Heart left ventricle (tissue), 16 donors: Measurements from ENCODE around the gene SLIT1. TPM values are rescaled to one million over a fixed set of nuclear protein-coding genes. Genes with fewer than 3 reads are reported as not detected.

ENCODE experiments used
- ATAC-seq, 4 donors: fragments of 200-7000 bp; cut with Tn5 transposase; one replicate each; pipeline ENCODE4 v1.9.1; 2020 to 2022; ENCODE audit warnings: moderate library complexity in 4 of 4, mild to moderate bottlenecking in 3 of 4, moderate number of reproducible peaks in 1 of 4
- DNase-seq, 5 donors: peaks; one replicate each; pipeline ENCODE4 v3.0.0-alpha.2; 2020
- H3K27ac ChIP-seq, 12 donors: fragments of 200-600 bp; sonication (generic) in 4 of 12; one replicate each; pipeline versions ENCODE4 v1.5.0 to v1.8.0; 2016 to 2022; ENCODE audit warnings: mild to moderate bottlenecking in 2 of 12
- H3K27me3 ChIP-seq, 9 donors: fragments of 200-600 bp; sonication (generic) in 2 of 9; one replicate each; pipeline versions ENCODE4 v1.5.1 to v1.8.0; 2016 to 2022; ENCODE audit warnings: mild to moderate bottlenecking in 3 of 9
- H3K36me3 ChIP-seq, 9 donors: fragments of 200-600 bp; sonication (generic) in 2 of 9; one replicate each; pipeline versions ENCODE4 v1.5.0 to v1.8.0; 2018 to 2022; ENCODE audit warnings: mild to moderate bottlenecking in 2 of 9
- H3K4me1 ChIP-seq, 12 donors: fragments of 200-600 bp; sonication (generic) in 4 of 12; one replicate each; pipeline versions ENCODE4 v1.5.0 to v1.8.0; 2016 to 2022; ENCODE audit warnings: mild to moderate bottlenecking in 3 of 12
- H3K4me3 ChIP-seq, 12 donors: fragments of 200-600 bp; sonication (generic) in 4 of 12; one replicate each; pipeline versions ENCODE4 v1.5.0 to v1.8.0; 2017 to 2022; ENCODE audit warnings: mild to moderate bottlenecking in 9 of 12, moderate library complexity in 4 of 12
- H3K9me3 ChIP-seq, 12 donors: fragments of 200-600 bp; sonication (generic) in 4 of 12; one replicate each; pipeline versions ENCODE4 v1.5.0 to v1.8.0; 2016 to 2022; ENCODE audit warnings: mild to moderate bottlenecking in 1 of 12
- POLR2A ChIP-seq, 2 donors: fragments of 450-650 bp; IDR thresholded peaks; one replicate each; pipeline ENCODE4 v1.6.1; 2017; ENCODE audit warnings: antibody characterized with exemption in 2 of 2, mild to moderate bottlenecking in 2 of 2, moderate library complexity in 2 of 2
- WGBS, 4 donors: extraction: QIAGEN DNeasy Blood & Tissue Kit in 2 of 4; methylation state at CpG; one replicate each; pipeline versions ENCODE4 v1.1.5 to v1.1.7; 2013 to 2018; 5-methylcytosine and 5-hydroxymethylcytosine counted together
- intact Hi-C, 10 donors: fragments of 100-400 bp; cut with DNase I; formaldehyde crosslinking; loops; one replicate each; pipeline versions ENCODE4 v1.11.1 to v1.14.2; 2022
- polyA plus RNA-seq, 2 donors: library from polyadenylated mRNA; stranded (reverse); fragments of 200-250 nt; gene quantifications; one replicate each; pipeline ENCODE4 v1.2.3, GENCODE V29; 2013
- total RNA-seq, 9 donors: library from RNA; depleted of rRNA in 2 of 9; stranded (reverse); fragments of >200 nt in 2 of 9; fragmentation: NEBNext Ultra II Directional in 3 of 9; extraction: Animal tissue kit (Norgen Biotek cat#: 25700) in 3 of 9; gene quantifications; one replicate each; pipeline versions ENCODE4 v1.1.0 to v1.2.4, GENCODE V29; 2016 to 2023
- TF ChIP-seq, protein P1 (sequence below), 12 donors: fragments of 200-600 bp; sonication (generic) in 4 of 12; IDR thresholded peaks; one replicate each; pipeline versions ENCODE4 v1.5.0 to v1.8.0; 2018 to 2022; ENCODE audit warnings: antibody characterized with exemption in 12 of 12, mild to moderate bottlenecking in 5 of 12
- donor health status: ischemic (EF 13 %, LVEDD 7.1; RV severe dilation, severe dysfunction).
- donor health status: healthy with polysubstance abuse.
- donor health status: DM: no; HTN: yes; CAD: no.
- donor health status: DM: no; HTN: no; CAD: no.
- donor health status: ischemic (EF 25% LVEDD 6.9; RV normal size, moderate dysfunction).
- donor health status: ischemic (EF 25% LVEDD 5.7; RV mildly dilated, moderate dysfunction).
- donor health status: healthy.
- donor health status: DM: yes; HTN: yes; CAD: no.
- donor health status: ischemic (EF 35%, LVEDD 5.7; RV mildly dilated, moderate dysfunction).
- donor health status: nonischemic (EF 11% LVEDD 7.7; RV severe dilation, severe dysfunction).
- donor health status: DM: yes; HTN: yes; CAD: no.
- donor health status: PGD.
- donor health status: ischemic (EF 29% LVEDD 5.4; RV normal size, mild dysfunction).
- donor health status: nonischemic (EF 23%, LVEDD 6.1; RV moderate dilation, normal function).

SLIT1 gene
- total and polyA plus RNA-seq, 11 donors = 0.04 to 0.61 (median 0.12) TPM

DNA sequence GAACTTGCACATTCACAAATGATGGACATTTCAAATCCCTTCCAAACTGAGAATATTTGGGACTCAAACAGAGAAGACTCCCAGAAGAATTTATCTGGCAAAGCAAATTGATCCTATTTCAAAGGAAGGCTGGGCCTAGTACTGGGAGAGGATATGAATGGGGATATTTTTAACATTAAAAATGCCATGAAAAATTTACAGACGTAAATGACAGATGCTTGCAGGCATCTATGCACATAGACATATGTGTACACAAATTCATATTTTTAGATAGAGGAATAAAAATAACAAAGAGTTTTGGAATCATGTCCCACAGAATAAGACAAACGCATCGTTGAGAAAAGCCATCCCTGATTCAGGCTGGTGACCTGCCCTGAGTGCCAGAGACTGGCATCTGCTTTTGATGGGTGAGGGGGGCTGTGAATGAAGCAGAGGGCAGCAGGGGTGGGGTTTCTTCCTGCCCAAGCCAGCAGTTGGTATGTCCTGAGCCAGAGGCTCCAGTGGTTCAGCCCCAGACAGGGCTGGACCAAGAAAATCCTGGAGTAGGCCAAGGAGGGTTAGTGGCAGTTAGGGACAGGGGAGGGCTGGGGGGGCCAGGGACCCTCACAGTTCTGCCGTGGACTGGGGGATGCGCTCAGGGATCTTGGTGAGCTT lies 138.5 kb downstream of the SLIT1 start:
- Histone ChIP-seq H3K27me3 (no peaks in the 10 kb centered on the region), H3K4me1 (no peaks in the 10 kb centered on the region), H3K9me3 (peaks cover 0 to 5% (median 0%) of the 10 kb centered on the region in 12 donors), H3K27ac (no peak overlapping the region), H3K36me3 (no peaks in the 10 kb centered on the region), H3K4me3 (no peak overlapping the region)
- intact Hi-C loops = no loop called here
- TF ChIP-seq POLR2A (IDR thresholded peaks at IDR 0.05) = no peak
- TF ChIP-seq, protein P1, sequence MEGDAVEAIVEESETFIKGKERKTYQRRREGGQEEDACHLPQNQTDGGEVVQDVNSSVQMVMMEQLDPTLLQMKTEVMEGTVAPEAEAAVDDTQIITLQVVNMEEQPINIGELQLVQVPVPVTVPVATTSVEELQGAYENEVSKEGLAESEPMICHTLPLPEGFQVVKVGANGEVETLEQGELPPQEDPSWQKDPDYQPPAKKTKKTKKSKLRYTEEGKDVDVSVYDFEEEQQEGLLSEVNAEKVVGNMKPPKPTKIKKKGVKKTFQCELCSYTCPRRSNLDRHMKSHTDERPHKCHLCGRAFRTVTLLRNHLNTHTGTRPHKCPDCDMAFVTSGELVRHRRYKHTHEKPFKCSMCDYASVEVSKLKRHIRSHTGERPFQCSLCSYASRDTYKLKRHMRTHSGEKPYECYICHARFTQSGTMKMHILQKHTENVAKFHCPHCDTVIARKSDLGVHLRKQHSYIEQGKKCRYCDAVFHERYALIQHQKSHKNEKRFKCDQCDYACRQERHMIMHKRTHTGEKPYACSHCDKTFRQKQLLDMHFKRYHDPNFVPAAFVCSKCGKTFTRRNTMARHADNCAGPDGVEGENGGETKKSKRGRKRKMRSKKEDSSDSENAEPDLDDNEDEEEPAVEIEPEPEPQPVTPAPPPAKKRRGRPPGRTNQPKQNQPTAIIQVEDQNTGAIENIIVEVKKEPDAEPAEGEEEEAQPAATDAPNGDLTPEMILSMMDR (IDR thresholded peaks at IDR 0.05) = no peak
- ATAC-seq (no peak), DNase-seq (no peak)
- 68 to 82% (median 80%) methylated on average over 3 to 5 of the region's 5 CpGs for WGBS, 4 donors

DNA sequence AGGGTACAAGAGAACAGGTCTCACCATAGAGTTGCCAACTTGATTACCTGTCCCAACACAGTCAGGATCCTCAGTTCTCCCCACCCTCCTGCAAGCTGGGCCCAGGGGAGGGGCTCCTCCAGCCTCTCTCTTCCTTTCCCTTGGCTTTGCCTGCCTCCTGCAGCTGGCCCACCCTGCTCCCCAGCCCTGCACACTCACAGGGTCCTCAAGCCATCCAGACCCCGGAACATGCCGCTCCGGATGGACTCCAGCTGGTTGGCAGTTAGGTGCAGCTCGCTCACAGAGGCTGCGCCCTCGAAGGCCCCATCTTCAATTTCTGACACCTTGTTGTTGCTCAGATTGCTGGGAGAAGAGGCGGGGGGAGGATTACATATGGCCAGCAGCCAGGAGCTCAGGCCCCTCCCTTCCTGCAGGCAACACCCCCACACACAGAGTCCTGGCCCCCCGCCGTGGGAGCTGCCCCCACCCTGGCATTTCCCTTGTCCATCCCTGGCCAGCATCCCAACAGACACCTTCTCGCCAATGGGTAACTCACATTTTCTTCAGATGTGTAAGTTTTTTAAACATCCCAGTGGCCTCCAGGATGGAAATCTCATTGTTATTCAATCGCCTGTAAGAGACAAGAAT lies 139.2 kb downstream of the SLIT1 start:
- Histone ChIP-seq H3K4me1 (no peaks in the 10 kb centered on the region), H3K27me3 (no peaks in the 10 kb centered on the region), H3K27ac (no peak overlapping the region), H3K4me3 (no peak overlapping the region), H3K9me3 (peaks cover 0 to 5% (median 0%) of the 10 kb centered on the region in 12 donors), H3K36me3 (no peaks in the 10 kb centered on the region)
- TF ChIP-seq, protein P1 (IDR thresholded peaks at IDR 0.05) = no peak
- TF ChIP-seq POLR2A (IDR thresholded peaks at IDR 0.05) = no peak
- WGBS, 4 donors = 62 to 69% (median 66%) methylated on average over 11 of the region's 11 CpGs
- DNase-seq (no peak), ATAC-seq (no peak)
- intact Hi-C loops = no loop called here

DNA sequence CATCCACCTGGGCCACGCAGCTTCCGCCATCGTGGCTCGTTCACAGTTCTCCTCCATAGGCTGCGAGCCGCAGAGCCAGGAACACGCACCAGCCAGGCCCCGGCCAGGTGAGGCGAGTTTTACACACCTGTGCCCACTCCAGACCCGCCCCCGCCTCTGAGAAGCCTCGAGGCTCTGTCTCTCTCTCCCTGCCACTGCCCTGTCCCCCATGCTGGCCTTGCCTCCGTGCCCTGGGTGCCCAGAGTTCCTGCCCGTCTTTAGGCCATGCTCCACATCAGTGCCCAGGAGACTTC lies 142.2 kb downstream of the SLIT1 start:
- intact Hi-C loops = no loop called here
- no peak overlapping the region for H3K4me3 ChIP-seq
- H3K4me1 ChIP-seq = no peaks in the 10 kb centered on the region
- no peaks in the 10 kb centered on the region for H3K27me3 ChIP-seq
- TF ChIP-seq, protein P1 (IDR thresholded peaks at IDR 0.05) = no peak
- no peak for TF ChIP-seq POLR2A (IDR thresholded peaks at IDR 0.05)
- no peaks in the 10 kb centered on the region for H3K36me3 ChIP-seq
- no peak for ATAC-seq
- DNase-seq = no peak
- no peak overlapping the region for H3K27ac ChIP-seq
- peaks cover 0 to 5% (median 0%) of the 10 kb centered on the region in 12 donors for H3K9me3 ChIP-seq
- 89 to 96% (median 91%) methylated on average over 14 of the region's 14 CpGs for WGBS, 4 donors

DNA sequence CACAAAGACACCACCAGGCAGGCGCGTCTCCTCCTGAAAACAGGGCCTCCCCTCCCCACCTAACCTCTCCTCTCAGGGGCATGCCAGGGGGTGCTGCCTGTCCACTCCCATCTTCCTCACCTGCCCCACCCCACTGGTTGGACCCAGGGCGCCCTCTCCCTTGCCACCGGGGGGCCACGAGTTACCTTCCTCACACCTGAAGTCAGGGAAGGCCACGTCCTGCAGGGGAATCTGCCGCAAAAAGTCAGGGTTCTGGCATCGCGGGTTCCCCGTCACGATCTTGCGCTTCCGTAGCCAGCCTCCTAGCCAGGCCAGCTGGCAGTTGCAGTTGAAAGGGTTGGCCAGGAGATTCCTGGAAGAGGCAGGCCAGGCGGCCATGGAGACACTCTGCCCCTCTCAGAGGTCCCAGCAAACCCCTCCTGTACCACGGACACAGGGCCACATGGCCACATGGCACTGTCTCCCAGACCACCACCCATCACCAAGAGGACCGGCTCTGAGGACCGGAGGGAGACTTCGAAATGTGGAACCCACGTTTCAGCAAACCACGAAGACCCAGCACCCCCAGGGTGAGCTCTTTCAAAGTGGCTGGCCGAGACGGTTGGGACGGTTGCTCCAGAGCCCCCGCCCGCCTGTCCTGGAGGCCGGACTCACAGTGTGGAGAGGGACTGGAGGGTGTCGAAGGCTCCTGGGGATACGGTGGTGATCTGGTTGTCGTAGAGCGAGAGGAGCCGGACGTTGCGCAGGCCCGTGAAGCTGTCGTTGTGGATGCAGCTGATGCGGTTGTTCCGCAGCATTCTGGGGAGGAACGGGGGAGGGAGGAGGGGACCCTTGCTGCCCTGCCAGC lies 142.8 kb downstream of the SLIT1 start:
- H3K27ac ChIP-seq = no peak overlapping the region
- no peak overlapping the region for H3K4me3 ChIP-seq
- ATAC-seq (no peak), DNase-seq (no peak)
- no peak for TF ChIP-seq POLR2A (IDR thresholded peaks at IDR 0.05)
- TF ChIP-seq, protein P1 (IDR thresholded peaks at IDR 0.05) = no peak
- 89 to 94% (median 92%) methylated on average over 29 to 38 of the region's 38 CpGs for WGBS, 4 donors
- intact Hi-C loops = no loop called here
- H3K27me3 ChIP-seq = no peaks in the 10 kb centered on the region
- H3K9me3 ChIP-seq = peaks cover 0 to 5% (median 0%) of the 10 kb centered on the region in 12 donors
- no peaks in the 10 kb centered on the region for H3K36me3 ChIP-seq
- H3K4me1 ChIP-seq = peaks cover 0 to 4% (median 2%) of the 10 kb centered on the region in 12 donors
